HCT116 (cell line): ENCODE measurements around the gene TUBB4A.
"Not testable (repeated sequence)": the region's sequence is repeated elsewhere in the genome, so short reads cannot be mapped to it uniquely, and the experiment has no call there.

Source experiments
- CTCF ChIP-seq, 3 experiments: fragments of 200-600 bp in 1 of 3; sonication (generic) in 1 of 3; IDR thresholded peaks in 2 of 3; conservative IDR thresholded peaks in 1 of 3; 2 replicates each; pipeline ENCODE4 v1.5.1; 2012 to 2017; ENCODE audit warnings: low read depth in 2 of 3, low read length in 2 of 3, antibody characterized with exemption in 1 of 3, borderline replicate concordance in 1 of 3, control low read depth in 1 of 3, mild to moderate bottlenecking in 1 of 3, mixed read lengths in 1 of 3, mixed run types in 1 of 3, moderate library complexity in 1 of 3; ENCODE audit not compliant: insufficient read depth in 1 of 3
- POLR2A ChIP-seq: IDR thresholded peaks from 2 replicates; pipeline ENCODE4 v1.7.0; 2011; ENCODE audit warnings: borderline replicate concordance; ENCODE audit not compliant: insufficient read depth, insufficient read length; ENCODE audit errors: extremely low read depth
- RAD21 ChIP-seq: IDR thresholded peaks from 2 replicates; pipeline ENCODE4 v1.6.1; 2012; ENCODE audit warnings: low read depth, mild to moderate bottlenecking
- REST ChIP-seq: IDR thresholded peaks from 2 replicates; pipeline ENCODE4 v1.6.1; 2012; ENCODE audit warnings: low read depth
- SRF ChIP-seq: IDR thresholded peaks from 2 replicates; pipeline ENCODE4 v1.6.1; 2012; ENCODE audit warnings: low read depth

GRCh38 chr19:6508028-6508771, 6.1 kb upstream of the TUBB4A start:
- TF ChIP-seq CTCF (IDR thresholded peaks at IDR 0.05 in 2 of 3, conservative IDR thresholded peaks at IDR 0.05 in 1 of 3; ENCODE audit: borderline replicate concordance in 1 of 3, insufficient read depth in 1 of 3, low read depth in 2 of 3, low read length in 2 of 3); REST; RAD21; POLR2A; SRF: not testable (repeated sequence)
